Mucosa of rectum (tissue), 2 donors: Measurements from ENCODE around the gene MFSD11.
"Not testable (repeated sequence)": the region's sequence is repeated elsewhere in the genome, so short reads cannot be mapped to it uniquely, and the experiment has no call there.

ENCODE experiments used
- H3K27ac ChIP-seq, 2 donors: one replicate each; pipeline ENCODE4 v1.7.0; 2013; ENCODE audit warnings: inconsistent platforms in 2 of 2, low read depth in 2 of 2, low read length in 2 of 2
- H3K27me3 ChIP-seq, 2 donors: one replicate each; pipeline ENCODE4 v1.7.0; 2013; ENCODE audit warnings: low read length in 2 of 2; ENCODE audit not compliant: control insufficient read depth in 2 of 2, insufficient read depth in 2 of 2
- H3K36me3 ChIP-seq, 2 donors: one replicate each; pipeline ENCODE4 v1.7.0; 2013; ENCODE audit warnings: low read length in 2 of 2; ENCODE audit not compliant: control insufficient read depth in 2 of 2, insufficient read depth in 2 of 2
- H3K4me1 ChIP-seq, 2 donors: one replicate each; pipeline ENCODE4 v1.7.0; 2013; ENCODE audit warnings: low read length in 2 of 2, mild to moderate bottlenecking in 1 of 2; ENCODE audit not compliant: control insufficient read depth in 2 of 2, insufficient read depth in 2 of 2
- H3K4me3 ChIP-seq, 2 donors: one replicate each; pipeline ENCODE4 v1.7.0; 2013; ENCODE audit warnings: low read length in 2 of 2
- H3K9ac ChIP-seq, 2 donors: one replicate each; pipeline ENCODE4 v1.7.0; 2013; ENCODE audit warnings: low read length in 2 of 2, low read depth in 1 of 2, mild to moderate bottlenecking in 1 of 2
- H3K9me3 ChIP-seq, 2 donors: one replicate each; pipeline ENCODE4 v1.7.0; 2013; ENCODE audit warnings: low read length in 2 of 2; ENCODE audit not compliant: control insufficient read depth in 2 of 2
- donor health status: healthy.
- donor health status: Normal muscosa, but diverticular disease.

Gene MFSD11

GRCh38 chr17:76726776-76727718 lies 10.9 kb upstream of the MFSD11 start, which contains the start of gene METTL23:
METTL23 (plus strand) TSS chr17:76726839; CDS start chr17:76729711, 2,872 bp downstream.
- H3K27me3 ChIP-seq, result no peaks in the 10 kb centered on the region
- H3K27ac ChIP-seq, result peak within 1 kb of the TSS; percentile 100
- peaks cover 17 to 22% of the 10 kb centered on the region in 2 donors for H3K36me3 ChIP-seq
- peak within 1 kb of the TSS; percentile 91 to 92 for H3K4me3 ChIP-seq
- H3K9ac ChIP-seq, result peak within 1 kb of the TSS; percentile 91 to 99
- H3K9me3 ChIP-seq, result no peaks in the 10 kb centered on the region
- H3K4me1 ChIP-seq, result peaks cover 24 to 28% of the 10 kb centered on the region in 2 donors

GRCh38 chr17:76727745-76728456 lies 10.0 kb upstream of the MFSD11 start:
- no peaks in the 10 kb centered on the region for H3K9me3 ChIP-seq
- peak overlapping the region; percentile 100 for H3K27ac ChIP-seq
- H3K9ac ChIP-seq, result peak overlapping the region; percentile 91 to 95
- H3K27me3 ChIP-seq, result no peaks in the 10 kb centered on the region
- H3K36me3 ChIP-seq, result peaks cover 15 to 24% of the 10 kb centered on the region in 2 donors
- peaks cover 24 to 28% of the 10 kb centered on the region in 2 donors for H3K4me1 ChIP-seq
- H3K4me3 ChIP-seq, result peak overlapping the region; percentile 91 to 92

GRCh38 chr17:76731800-76732733 lies 5.9 kb upstream of the MFSD11 start:
- Histone ChIP-seq H3K36me3 (peaks cover 39 to 44% of the 10 kb centered on the region in 2 donors), H3K4me1 (peaks cover 36 to 37% of the 10 kb centered on the region in 2 donors)
- not testable (repeated sequence) for H3K27ac ChIP-seq, H3K4me3 ChIP-seq, H3K9ac ChIP-seq, H3K27me3 ChIP-seq, H3K9me3 ChIP-seq

- Histone ChIP-seq H3K36me3 (peaks cover 39 to 44% of the 10 kb centered on the region in 2 donors), H3K4me3 (peak overlapping the region in 1 of 2 donors; percentile 32), H3K9ac (no peak overlapping the region), H3K9me3 (no peaks in the 10 kb centered on the region), H3K4me1 (peaks cover 27 to 30% of the 10 kb centered on the region in 2 donors), H3K27ac (no peak overlapping the region), H3K27me3 (no peaks in the 10 kb centered on the region)
Measured at GRCh38 chr17:76732734-76733617, 4.9 kb upstream of the MFSD11 start.

- H3K27ac ChIP-seq, result no peak overlapping the region
- no peak overlapping the region for H3K4me3 ChIP-seq
- H3K27me3 ChIP-seq, result no peaks in the 10 kb centered on the region
- H3K36me3 ChIP-seq, result peaks cover 39 to 44% of the 10 kb centered on the region in 2 donors
- peaks cover 28 to 34% of the 10 kb centered on the region in 2 donors for H3K4me1 ChIP-seq
- H3K9me3 ChIP-seq, result no peaks in the 10 kb centered on the region
- no peak overlapping the region for H3K9ac ChIP-seq
Measured at GRCh38 chr17:76733618-76733957, 4.3 kb upstream of the MFSD11 start.

GRCh38 chr17:76734080-76734840 lies 3.7 kb upstream of the MFSD11 start:
- peak overlapping the region; percentile 39 to 97 for H3K4me3 ChIP-seq
- no peaks in the 10 kb centered on the region for H3K27me3 ChIP-seq
- peak overlapping the region in 1 of 2 donors; percentile 26 for H3K27ac ChIP-seq
- H3K9ac ChIP-seq, result peak overlapping the region in 1 of 2 donors; percentile 23
- H3K36me3 ChIP-seq, result peaks cover 39 to 44% of the 10 kb centered on the region in 2 donors
- peaks cover 31 to 40% of the 10 kb centered on the region in 2 donors for H3K4me1 ChIP-seq
- H3K9me3 ChIP-seq, result no peaks in the 10 kb centered on the region

GRCh38 chr17:76735006-76735405 lies 2.9 kb upstream of the MFSD11 start:
- H3K4me3 ChIP-seq, result peak overlapping the region; percentile 89 to 97

GRCh38 chr17:76735586-76736348 lies 2.2 kb upstream of the MFSD11 start:
- H3K4me3 ChIP-seq, result peak overlapping the region; percentile 89 to 97
- H3K9ac ChIP-seq, result peak overlapping the region; percentile 98 to 100
- peak overlapping the region; percentile 98 to 100 for H3K27ac ChIP-seq
- H3K4me1 ChIP-seq, result peaks cover 28 to 35% of the 10 kb centered on the region in 2 donors
- no peaks in the 10 kb centered on the region for H3K27me3 ChIP-seq
- peaks cover 39 to 42% of the 10 kb centered on the region in 2 donors for H3K36me3 ChIP-seq
- no peaks in the 10 kb centered on the region for H3K9me3 ChIP-seq

More at GRCh38 chr17:76735006-76735405, 2.9 kb upstream of the MFSD11 start:
- Histone ChIP-seq H3K4me1 (peaks cover 28 to 35% of the 10 kb centered on the region in 2 donors), H3K36me3 (peaks cover 39 to 44% of the 10 kb centered on the region in 2 donors), H3K27ac (peak overlapping the region; percentile 4 to 26), H3K9me3 (no peaks in the 10 kb centered on the region), H3K27me3 (no peaks in the 10 kb centered on the region), H3K9ac (peak overlapping the region; percentile 98 to 100)
